ENCODE measurements around the gene NOTCH3. TPM values are rescaled to one million over a fixed set of nuclear protein-coding genes. Genes with fewer than 3 reads are reported as not detected.

The NOTCH3 gene
- total and polyA plus RNA-seq, 2 of the 8 experiments (the other 6 are each of a cell fraction or from before 2014, with no cell fraction given), result 37.5 to 107 TPM

GRCh38 chr19:15250640-15250993, 49.8 kb upstream of the NOTCH3 start:
- no peak overlapping the region for H3K14ac ChIP-seq (ENCODE audit: insufficient read length)
- H3K4me2 ChIP-seq (ENCODE audit: insufficient read depth in 1 of 2, low read depth in 2 of 2, low read length in 2 of 2), result no peak overlapping the region
- WGBS, 2 experiments (ENCODE audit: extremely low coverage in 1 of 2, insufficient coverage in 1 of 2, insufficient read length in 1 of 2, insufficient replicate concordance in 2 of 2, low coverage in 1 of 2, low lambda C conversion rate in 2 of 2, missing lambda C conversion rate in 1 of 2), result 85% methylated on average over 1 of the region's 1 CpG; no CpG with 5 or more reads in 1 of the 2 experiments
- no peak overlapping the region for H2AFZ ChIP-seq (ENCODE audit: low read length)
- no peak overlapping the region for H3K56ac ChIP-seq (replicated peaks; ENCODE audit: insufficient read length, low read depth, low read length)
- H3K4me3 ChIP-seq (ENCODE audit: extremely low read depth in 1 of 4, insufficient read depth in 2 of 4, low read depth in 3 of 4, low read length in 4 of 4), result no peak overlapping the region
- H2BK12ac ChIP-seq (ENCODE audit: low read depth, low read length), result no peak overlapping the region
- H3K27me3 ChIP-seq (replicated peaks in 1 of 4; ENCODE audit: control insufficient read depth in 3 of 4, extremely low read depth in 1 of 4, insufficient read depth in 3 of 4, low read length in 3 of 4), result no peaks in the 10 kb centered on the region
- no peak overlapping the region for H4K8ac ChIP-seq (ENCODE audit: extremely low read depth, insufficient read depth, low read length)
- H3K9me3 ChIP-seq (ENCODE audit: insufficient read depth in 2 of 2, low read depth in 1 of 2, low read length in 1 of 2), result no peaks in the 10 kb centered on the region
- no peak overlapping the region for H3K23ac ChIP-seq (ENCODE audit: insufficient read length)
- H3K36me3 ChIP-seq (ENCODE audit: control insufficient read depth in 2 of 4, insufficient read depth in 4 of 4, low read length in 3 of 4), result peaks cover 19 to 58% (median 37%) of the 10 kb centered on the region in 4 experiments
- CTCF ChIA-PET (ENCODE audit: partially characterized antibody), result interaction anchor here (0.7 to 6.5 kb wide), 23 partner anchors 10 to 931 kb away, joined by 3 to 81 read pairs (median 4); partner anchors contain the start of genes EPHX3 and SYDE1
- no peak for FAIRE-seq
- H2BK20ac ChIP-seq (ENCODE audit: low read length), result no peak overlapping the region
- H3K4ac ChIP-seq (replicated peaks; ENCODE audit: insufficient read length, low read depth, low read length), result no peak overlapping the region
- H2BK15ac ChIP-seq (ENCODE audit: low read length), result no peak overlapping the region
- H3K27ac ChIP-seq (ENCODE audit: low read depth, low read length), result peak overlapping the region; percentile 43
- H4K5ac ChIP-seq (ENCODE audit: insufficient read length, low read depth, low read length), result no peak overlapping the region
- no peaks in the 10 kb centered on the region for H3K23me2 ChIP-seq (ENCODE audit: low read depth, low read length)
- no peak overlapping the region for H2BK120ac ChIP-seq (replicated peaks; ENCODE audit: low read depth, low read length)
- no peak overlapping the region for H3K9ac ChIP-seq (replicated peaks in 1 of 4; ENCODE audit: extremely low read depth in 1 of 4, low read depth in 3 of 4, low read length in 3 of 4)
- no peak overlapping the region for H3K18ac ChIP-seq (ENCODE audit: extremely low read depth, low read length)
- peaks cover 0 to 15% (median 4%) of the 10 kb centered on the region in 4 experiments; a peak in 5 of 7 replicates for H3K4me1 ChIP-seq (replicated peaks in 1 of 4; ENCODE audit: control insufficient read depth in 3 of 4, insufficient read depth in 4 of 4, low read length in 3 of 4)
- H2AK5ac ChIP-seq (ENCODE audit: low read depth, low read length), result no peak overlapping the region
- peaks cover 19% of the 10 kb centered on the region for H3K79me1 ChIP-seq (ENCODE audit: low read depth, low read length)
- no peak for DNase-seq (ENCODE audit: low read depth in 1 of 2, low spot score in 2 of 2)
- peaks cover 0 to 11% of the 10 kb centered on the region in 2 experiments; a peak in 2 of 4 replicates for H3K79me2 ChIP-seq (ENCODE audit: control insufficient read depth in 1 of 2, insufficient read depth in 2 of 2, low read length in 2 of 2)
- peak overlapping the region; percentile 20; the same call in 1 of the 2 replicates for H2BK5ac ChIP-seq (ENCODE audit: low read depth, low read length)
- peaks cover 37 to 41% of the 10 kb centered on the region in 2 experiments for H4K20me1 ChIP-seq (replicated peaks in 1 of 2; ENCODE audit: control insufficient read depth in 1 of 2, insufficient read depth in 2 of 2, low read length in 2 of 2)
- H4K91ac ChIP-seq (replicated peaks; ENCODE audit: insufficient read length, low read length), result no peak overlapping the region
- POLR2A ChIA-PET (ENCODE audit: partially characterized antibody), result interaction anchor here (0.7 to 5.0 kb wide), 10 partner anchors 12 to 152 kb away, joined by 3 to 21 read pairs (median 3); partner anchors contain the start of genes AKAP8 and EPHX3
- TF ChIP-seq MAFK (IDR thresholded peaks at IDR 0.05; ENCODE audit: low read depth, low read length) (no peak), RXRA (IDR thresholded peaks at IDR 0.05; ENCODE audit: insufficient read depth, low read depth, low read length) (no peak), SIX5 (IDR thresholded peaks at IDR 0.05; ENCODE audit: low read depth, low read length) (no peak), NANOG (IDR thresholded peaks at IDR 0.05; ENCODE audit: insufficient read depth, low read depth, low read length, poor library complexity, severe bottlenecking) (no peak), ZNF274 (IDR thresholded peaks at IDR 0.05; ENCODE audit: borderline replicate concordance, extremely low read depth, low read length) (no peak), EP300 (IDR thresholded peaks at IDR 0.05; ENCODE audit: borderline replicate concordance in 1 of 2, low read depth in 2 of 2, low read length in 2 of 2) (no peak), SP4 (IDR thresholded peaks at IDR 0.05; ENCODE audit: low read length) (no peak), RAD21 (IDR thresholded peaks at IDR 0.05 in 1 of 2, conservative IDR thresholded peaks at IDR 0.05 in 1 of 2; ENCODE audit: low read depth in 2 of 2, low read length in 2 of 2) (no peak), JUN (IDR thresholded peaks at IDR 0.05; ENCODE audit: low read depth, low read length) (no peak), FOSL1 (IDR thresholded peaks at IDR 0.05; ENCODE audit: insufficient read depth, low read depth, low read length) (no peak), HDAC6 (IDR thresholded peaks at IDR 0.05; ENCODE audit: low read depth, low read length) (no peak), POU5F1 (IDR thresholded peaks at IDR 0.05; ENCODE audit: low read depth, low read length) (no peak), TEAD4 (IDR thresholded peaks at IDR 0.05; ENCODE audit: low read depth, low read length) (no peak), SAP30 (IDR thresholded peaks at IDR 0.05; ENCODE audit: insufficient read depth, insufficient replicate concordance, low read length) (no peak)

Data from H1 (cell line).